ENCODE measurements around the gene RFX8.

Gene RFX8

DNA sequence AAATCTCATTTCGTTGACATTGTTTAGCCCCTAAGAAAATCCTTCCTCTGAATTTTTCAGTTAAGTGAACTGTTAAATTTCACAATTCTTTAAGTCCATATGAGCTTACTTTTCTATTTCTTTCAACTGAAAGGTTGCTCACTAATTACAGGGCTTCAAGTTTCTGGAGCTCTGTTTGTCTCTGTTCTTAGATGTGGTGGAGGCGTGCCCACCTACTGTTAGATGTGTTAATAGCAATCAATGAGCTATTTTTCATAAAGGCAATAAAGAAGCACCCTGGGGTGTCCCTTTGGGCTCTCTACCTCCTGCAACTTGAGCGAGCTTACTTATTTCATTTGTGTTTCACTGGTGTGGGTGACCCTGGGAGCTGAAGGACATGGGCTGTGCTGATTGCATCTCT, 112.6 kb downstream of the RFX8 start:
- no peak for DNase-seq
- Histone ChIP-seq H3K4me3 (ENCODE audit: low read depth, low read length) (no peak overlapping the region), H3K36me3 (no peaks in the 10 kb centered on the region), H3K9me3 (ENCODE audit: severe bottlenecking) (no peaks in the 10 kb centered on the region), H3K27ac (no peak overlapping the region), H3K27me3 (ENCODE audit: insufficient read depth, low read depth, severe bottlenecking) (no peaks in the 10 kb centered on the region)
- TF ChIP-seq, protein P1, sequence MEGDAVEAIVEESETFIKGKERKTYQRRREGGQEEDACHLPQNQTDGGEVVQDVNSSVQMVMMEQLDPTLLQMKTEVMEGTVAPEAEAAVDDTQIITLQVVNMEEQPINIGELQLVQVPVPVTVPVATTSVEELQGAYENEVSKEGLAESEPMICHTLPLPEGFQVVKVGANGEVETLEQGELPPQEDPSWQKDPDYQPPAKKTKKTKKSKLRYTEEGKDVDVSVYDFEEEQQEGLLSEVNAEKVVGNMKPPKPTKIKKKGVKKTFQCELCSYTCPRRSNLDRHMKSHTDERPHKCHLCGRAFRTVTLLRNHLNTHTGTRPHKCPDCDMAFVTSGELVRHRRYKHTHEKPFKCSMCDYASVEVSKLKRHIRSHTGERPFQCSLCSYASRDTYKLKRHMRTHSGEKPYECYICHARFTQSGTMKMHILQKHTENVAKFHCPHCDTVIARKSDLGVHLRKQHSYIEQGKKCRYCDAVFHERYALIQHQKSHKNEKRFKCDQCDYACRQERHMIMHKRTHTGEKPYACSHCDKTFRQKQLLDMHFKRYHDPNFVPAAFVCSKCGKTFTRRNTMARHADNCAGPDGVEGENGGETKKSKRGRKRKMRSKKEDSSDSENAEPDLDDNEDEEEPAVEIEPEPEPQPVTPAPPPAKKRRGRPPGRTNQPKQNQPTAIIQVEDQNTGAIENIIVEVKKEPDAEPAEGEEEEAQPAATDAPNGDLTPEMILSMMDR (IDR thresholded peaks at IDR 0.05; ENCODE audit: low read depth, low read length), result no peak

GRCh38 chr2:101361522-101361921, 113.4 kb downstream of the RFX8 start:
- TF ChIP-seq, protein P1 (IDR thresholded peaks at IDR 0.05; ENCODE audit: low read depth, low read length), result no peak
- no peak for DNase-seq
- no peaks in the 10 kb centered on the region for H3K9me3 ChIP-seq (ENCODE audit: severe bottlenecking)
- H3K27ac ChIP-seq, result no peak overlapping the region
- no peak overlapping the region for H3K4me3 ChIP-seq (ENCODE audit: low read depth, low read length)
- H3K36me3 ChIP-seq, result no peaks in the 10 kb centered on the region
- H3K27me3 ChIP-seq (ENCODE audit: insufficient read depth, low read depth, severe bottlenecking), result no peaks in the 10 kb centered on the region

GRCh38 chr2:101361121-101361520, 113.8 kb downstream of the RFX8 start:
- no peaks in the 10 kb centered on the region for H3K9me3 ChIP-seq (ENCODE audit: severe bottlenecking)
- H3K27me3 ChIP-seq (ENCODE audit: insufficient read depth, low read depth, severe bottlenecking), result no peaks in the 10 kb centered on the region
- no peak overlapping the region for H3K27ac ChIP-seq
- no peaks in the 10 kb centered on the region for H3K36me3 ChIP-seq
- no peak overlapping the region for H3K4me3 ChIP-seq (ENCODE audit: low read depth, low read length)
- TF ChIP-seq, protein P1 (IDR thresholded peaks at IDR 0.05; ENCODE audit: low read depth, low read length), result no peak
- DNase-seq, result no peak

GRCh38 chr2:101360232-101360631, 114.7 kb downstream of the RFX8 start:
- DNase-seq, result no peak

DNA sequence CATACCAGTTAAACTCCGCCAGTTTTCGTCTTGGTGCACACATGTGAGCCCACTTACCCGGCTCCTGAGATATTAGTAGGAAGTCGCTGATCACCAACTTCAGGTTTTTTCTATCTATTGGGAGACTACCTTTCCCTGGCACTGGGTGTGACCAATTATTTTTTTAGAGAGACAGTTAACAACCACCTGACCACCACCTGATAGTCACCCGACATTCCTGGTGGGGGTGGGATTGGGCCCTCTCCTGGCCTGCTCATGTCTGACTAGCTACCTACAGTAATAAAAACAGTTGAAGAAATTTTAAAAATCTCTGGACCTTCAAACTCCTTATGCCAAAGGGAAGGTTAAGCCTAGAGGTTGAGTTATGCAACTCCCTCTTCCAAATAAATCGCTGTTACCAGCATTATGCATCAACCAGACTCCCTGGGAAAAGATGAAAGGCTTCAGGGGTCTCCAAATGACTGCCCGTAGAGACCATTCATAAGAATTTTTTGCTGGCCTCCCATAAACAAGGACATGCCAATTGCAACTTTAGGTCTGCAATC, 115.4 kb downstream of the RFX8 start:
- TF ChIP-seq, protein P1 (IDR thresholded peaks at IDR 0.05; ENCODE audit: low read depth, low read length), result no peak
- H3K9me3 ChIP-seq (ENCODE audit: severe bottlenecking), result no peaks in the 10 kb centered on the region

More at GRCh38 chr2:101360232-101360631, 114.7 kb downstream of the RFX8 start:
- H3K27me3 ChIP-seq (ENCODE audit: insufficient read depth, low read depth, severe bottlenecking), result no peaks in the 10 kb centered on the region
- no peak overlapping the region for H3K4me3 ChIP-seq (ENCODE audit: low read depth, low read length)
- TF ChIP-seq, protein P1 (IDR thresholded peaks at IDR 0.05; ENCODE audit: low read depth, low read length), result no peak
- no peaks in the 10 kb centered on the region for H3K9me3 ChIP-seq (ENCODE audit: severe bottlenecking)
- no peak overlapping the region for H3K27ac ChIP-seq
- no peaks in the 10 kb centered on the region for H3K36me3 ChIP-seq

DNA sequence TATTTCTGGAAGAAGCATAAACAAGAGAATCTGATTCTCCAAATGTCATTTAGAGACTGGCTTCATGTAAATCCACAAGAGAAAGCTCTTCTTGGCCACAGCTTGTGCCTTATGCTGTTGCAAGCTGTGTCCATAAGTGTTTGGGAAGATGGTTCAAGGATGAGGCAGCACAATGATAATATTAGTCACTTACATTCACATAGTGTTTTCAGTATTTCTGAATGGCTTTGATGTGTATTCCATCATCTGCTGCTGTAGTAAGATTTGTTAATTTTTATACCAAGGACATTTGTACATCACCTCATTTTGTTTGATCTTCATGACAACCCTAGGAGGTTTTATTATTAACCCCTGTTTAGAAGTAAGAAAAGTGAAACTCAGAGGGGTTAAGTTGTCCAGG, 117.5 kb downstream of the RFX8 start:
- DNase-seq, result no peak
- Histone ChIP-seq H3K36me3 (no peaks in the 10 kb centered on the region), H3K9me3 (ENCODE audit: severe bottlenecking) (no peaks in the 10 kb centered on the region), H3K27me3 (ENCODE audit: insufficient read depth, low read depth, severe bottlenecking) (no peaks in the 10 kb centered on the region), H3K4me3 (ENCODE audit: low read depth, low read length) (no peak overlapping the region), H3K27ac (no peak overlapping the region)
- TF ChIP-seq, protein P1 (IDR thresholded peaks at IDR 0.05; ENCODE audit: low read depth, low read length), result no peak

More for the DNA sequence above, 115.4 kb downstream of the RFX8 start:
- Histone ChIP-seq H3K36me3 (no peaks in the 10 kb centered on the region), H3K4me3 (ENCODE audit: low read depth, low read length) (no peak overlapping the region), H3K27me3 (ENCODE audit: insufficient read depth, low read depth, severe bottlenecking) (no peaks in the 10 kb centered on the region), H3K27ac (no peak overlapping the region)
- DNase-seq, result no peak

Measured in WERI-Rb-1 (cell line).